ENCODE data around the gene ATP5MG.

The ATP5MG gene

GRCh38 chr11:118442301-118442700 is 40.9 kb downstream of the ATP5MG start:
- TF ChIP-seq POLR2A (IDR thresholded peaks at IDR 0.05; ENCODE audit: low read depth, low read length), result no peak
- no peak for FAIRE-seq
- DNase-seq (ENCODE audit: insufficient read length, low spot score), result no peak

- no peak for FAIRE-seq
- DNase-seq (ENCODE audit: insufficient read length, low spot score), result no peak
- no peak for TF ChIP-seq POLR2A (IDR thresholded peaks at IDR 0.05; ENCODE audit: low read depth, low read length)
Measured at GRCh38 chr11:118442908-118443589, 41.6 kb downstream of the ATP5MG start.

GRCh38 chr11:118443590-118444218 is 42.3 kb downstream of the ATP5MG start:
- no peak for FAIRE-seq
- TF ChIP-seq POLR2A (IDR thresholded peaks at IDR 0.05; ENCODE audit: low read depth, low read length), result no peak
- DNase-seq (ENCODE audit: insufficient read length, low spot score), result no peak

DNA sequence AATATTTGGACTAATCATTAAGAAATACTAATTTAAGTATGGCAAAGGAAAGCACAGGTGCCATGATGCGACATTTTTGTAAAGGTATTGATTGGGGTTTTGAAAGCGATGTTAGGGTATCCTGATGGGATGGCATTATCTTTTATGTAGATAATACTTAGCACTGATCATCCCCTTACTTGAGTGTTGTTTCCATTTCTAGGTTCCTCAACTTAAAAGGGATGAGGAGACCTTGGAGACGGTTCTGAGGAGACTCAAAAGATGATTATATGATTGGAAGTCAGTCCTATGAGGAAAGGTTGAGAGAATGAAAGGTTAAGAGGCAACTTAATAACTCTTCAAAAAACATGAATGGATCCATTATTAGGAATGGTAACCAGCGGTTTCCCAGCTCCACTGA is 46.0 kb downstream of the ATP5MG start:
- FAIRE-seq, result no peak
- no peak for DNase-seq (ENCODE audit: insufficient read length, low spot score)
- no peak for TF ChIP-seq POLR2A (IDR thresholded peaks at IDR 0.05; ENCODE audit: low read depth, low read length)

DNA sequence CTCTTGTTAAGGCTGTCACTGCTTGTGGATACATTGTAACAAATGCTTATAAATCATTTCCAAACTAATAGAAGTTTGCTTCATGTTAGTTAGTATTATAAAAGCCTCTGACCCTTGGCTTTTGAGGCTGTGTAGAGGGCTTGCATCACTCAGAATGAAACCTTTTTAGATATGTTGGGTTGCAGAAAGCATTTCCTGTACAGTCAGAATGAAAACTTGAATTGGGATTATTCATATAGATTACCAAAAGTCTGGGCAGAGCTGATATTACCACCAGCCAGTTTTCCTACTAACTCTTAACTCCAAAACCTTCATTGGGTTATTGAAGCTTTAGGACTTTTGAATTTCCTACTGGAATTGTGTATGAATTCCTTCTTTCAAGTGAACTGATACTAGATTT is 46.9 kb downstream of the ATP5MG start:
- no peak for DNase-seq (ENCODE audit: insufficient read length, low spot score)
- TF ChIP-seq POLR2A (IDR thresholded peaks at IDR 0.05; ENCODE audit: low read depth, low read length), result no peak
- no peak for FAIRE-seq

DNA sequence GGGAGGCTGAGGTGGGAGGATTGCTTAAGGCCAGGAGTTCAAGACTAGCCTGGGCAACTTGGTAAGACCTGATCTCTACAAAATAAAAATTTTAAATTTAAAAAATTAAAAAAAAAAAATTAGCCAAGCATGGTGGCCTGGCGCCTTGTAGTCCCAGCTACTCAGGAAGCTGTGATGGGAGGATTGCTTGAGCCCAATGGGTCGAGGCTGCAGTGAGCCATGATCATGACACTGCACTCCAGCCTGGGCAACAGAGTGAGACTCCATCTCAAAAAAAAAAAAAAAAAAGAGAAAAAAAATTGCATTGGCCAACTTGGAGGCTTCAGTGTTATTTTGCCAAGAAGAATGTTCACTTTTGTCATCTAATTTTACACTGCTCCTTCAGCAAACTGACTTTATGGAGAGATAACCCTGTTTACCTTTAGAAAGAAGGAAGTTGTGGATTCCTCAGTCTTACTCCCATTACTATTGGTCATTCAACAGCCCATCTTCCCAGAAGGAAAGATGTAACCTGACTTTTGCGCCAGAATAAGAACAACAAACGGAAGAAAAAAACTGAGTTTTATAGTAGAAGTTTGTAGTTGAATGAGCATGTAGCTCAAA is 48.0 kb downstream of the ATP5MG start:
- DNase-seq (ENCODE audit: insufficient read length, low spot score) (no peak), FAIRE-seq (no peak)
- no peak for TF ChIP-seq POLR2A (IDR thresholded peaks at IDR 0.05; ENCODE audit: low read depth, low read length)

DNA sequence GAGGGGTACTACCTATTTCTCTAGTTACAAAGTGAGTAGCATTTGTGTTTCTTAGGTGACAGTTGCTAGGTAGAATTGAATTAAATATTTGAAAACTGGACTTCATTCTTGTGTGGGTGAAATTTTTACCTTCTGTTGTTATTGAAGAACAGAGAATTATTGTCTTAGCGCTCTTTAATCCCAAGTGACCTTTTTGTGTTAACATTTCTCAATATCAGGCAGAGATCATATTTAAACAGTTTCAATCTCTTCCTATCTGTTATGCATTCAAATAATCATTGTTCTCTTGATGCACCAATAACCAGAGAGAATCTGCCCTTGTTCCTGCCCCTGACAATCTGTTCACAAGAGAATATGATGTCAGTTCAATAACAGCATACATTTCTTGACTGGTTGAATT is 49.0 kb downstream of the ATP5MG start:
- TF ChIP-seq POLR2A (IDR thresholded peaks at IDR 0.05; ENCODE audit: low read depth, low read length), result no peak
- FAIRE-seq, result no peak
- no peak for DNase-seq (ENCODE audit: insufficient read length, low spot score)

All from H54 (cell line).